RWPE1 (cell line): Measurements from ENCODE around the gene PEX1.

Source experiments
- CTCF ChIA-PET: fragments of 350-600 bp; sonication (Branson Sonifier 250); formaldehyde crosslinking; extraction: SDS; loops from one replicate; lab custom pipeline; 2021; lab: Yijun Ruan, JAX
- POLR2A ChIA-PET: fragments of 400-600 bp; formaldehyde crosslinking; extraction: SDS; loops from one replicate; lab custom pipeline; 2020; ENCODE audit warnings: antibody characterized with exemption; ENCODE audit not compliant: low non-redundant PET; lab: Yijun Ruan, JAX
- DNase-seq: peaks from one replicate; pipeline ENCODE4 v3.0.0; 2012; ENCODE audit warnings: low spot score
- H3K27ac ChIP-seq: fragments of 450-650 bp; 2 replicates; pipeline ENCODE4 v1.5.1; 2017
- CTCF ChIP-seq: fragments of 450-650 bp; conservative IDR thresholded peaks from 2 replicates; pipeline ENCODE4 v1.5.1; 2017; ENCODE audit warnings: low read depth, mild to moderate bottlenecking

Gene PEX1

GRCh38 chr7:92528188-92528957 lies at the start of gene PEX1, which contains the start of gene RBM48:
PEX1 (minus strand) TSS chr7:92528520; CDS start chr7:92528435, 85 bp downstream.
RBM48 (plus strand) TSS chr7:92528795; CDS start chr7:92528814, 19 bp downstream.
- DNase-seq, result peak; percentile 99
- POLR2A ChIA-PET, result interaction anchor here (1.1 to 1.2 kb wide), 2 partner anchors 283 to 394 kb away, joined by 3 to 5 read pairs; partner anchors contain the start of genes ANKIB1, CYP51A1 and KRIT1
- CTCF ChIA-PET, result interaction anchor here (0.5 to 0.9 kb wide), 3 partner anchors 18 to 68 kb away, joined by 3 to 5 read pairs (median 3); no protein-coding TSS in a partner anchor
- peak; percentile 83 for TF ChIP-seq CTCF
- H3K27ac ChIP-seq, result peak within 1 kb of the TSS; percentile 84

GRCh38 chr7:92576296-92576695 lies 48.0 kb upstream of the PEX1 start:
- TF ChIP-seq CTCF, result no peak
- no peak overlapping the region for H3K27ac ChIP-seq
- CTCF ChIA-PET, result interaction anchor here (0.5 kb wide), 1 partner anchor 446 kb away, joined by 3 read pairs; no protein-coding TSS in a partner anchor
- DNase-seq, result no peak
- POLR2A ChIA-PET, result no interaction called here

- CTCF ChIA-PET, result no interaction called here
- POLR2A ChIA-PET, result no interaction called here
- TF ChIP-seq CTCF, result no peak
- no peak overlapping the region for H3K27ac ChIP-seq
- no peak for DNase-seq
Measured at GRCh38 chr7:92569137-92569536, 40.8 kb upstream of the PEX1 start.

GRCh38 chr7:92567460-92567859 lies 39.1 kb upstream of the PEX1 start:
- no peak overlapping the region for H3K27ac ChIP-seq
- ChIA-PET CTCF (interaction anchor here (0.6 to 0.7 kb wide), 2 partner anchors 42 to 647 kb away, joined by 3 read pairs; no protein-coding TSS in a partner anchor), POLR2A (no interaction called here)
- no peak for TF ChIP-seq CTCF
- no peak for DNase-seq

- POLR2A ChIA-PET, result no interaction called here
- H3K27ac ChIP-seq, result no peak overlapping the region
- no peak for TF ChIP-seq CTCF
- CTCF ChIA-PET, result no interaction called here
- DNase-seq, result no peak
Measured at GRCh38 chr7:92563345-92563744, 35.0 kb upstream of the PEX1 start.

- no peak for DNase-seq
- POLR2A ChIA-PET, result no interaction called here
- H3K27ac ChIP-seq, result no peak overlapping the region
- CTCF ChIA-PET, result no interaction called here
- no peak for TF ChIP-seq CTCF
Measured at GRCh38 chr7:92560602-92561001, 32.3 kb upstream of the PEX1 start.
